ENCODE results near the gene PITRM1. TPM values are rescaled to one million over a fixed set of nuclear protein-coding genes. Genes with fewer than 3 reads are reported as not detected.

The PITRM1 gene
- total RNA-seq, 1 experiment from 2014 or later: 40.7 TPM

GRCh38 chr10:3196482-3196881 is 23.9 kb upstream of the PITRM1 start:
- Mint-ChIP-seq H3K36me3 (no peaks in the 10 kb centered on the region), H3K4me3 (no peak overlapping the region), H3K27ac (no peak overlapping the region), H3K4me1 (peaks cover 15% of the 10 kb centered on the region), H3K9me3 (no peaks in the 10 kb centered on the region), H3K27me3 (ENCODE audit: low read depth) (peaks cover 11% of the 10 kb centered on the region)
- DNase-seq (ENCODE audit: low spot score) (no peak), ATAC-seq (no peak)
- CTCF ChIA-PET: interaction anchor here (2.3 kb wide), 1 partner anchor 23 kb away, joined by 7 read pairs; the partner anchor contains the start of gene PITRM1
- POLR2A ChIA-PET: no interaction called here
- TF ChIP-seq HMGA2 (CRISPR knock-in tag; IDR thresholded peaks at IDR 0.05): no peak
- TF ChIP-seq, protein P1, sequence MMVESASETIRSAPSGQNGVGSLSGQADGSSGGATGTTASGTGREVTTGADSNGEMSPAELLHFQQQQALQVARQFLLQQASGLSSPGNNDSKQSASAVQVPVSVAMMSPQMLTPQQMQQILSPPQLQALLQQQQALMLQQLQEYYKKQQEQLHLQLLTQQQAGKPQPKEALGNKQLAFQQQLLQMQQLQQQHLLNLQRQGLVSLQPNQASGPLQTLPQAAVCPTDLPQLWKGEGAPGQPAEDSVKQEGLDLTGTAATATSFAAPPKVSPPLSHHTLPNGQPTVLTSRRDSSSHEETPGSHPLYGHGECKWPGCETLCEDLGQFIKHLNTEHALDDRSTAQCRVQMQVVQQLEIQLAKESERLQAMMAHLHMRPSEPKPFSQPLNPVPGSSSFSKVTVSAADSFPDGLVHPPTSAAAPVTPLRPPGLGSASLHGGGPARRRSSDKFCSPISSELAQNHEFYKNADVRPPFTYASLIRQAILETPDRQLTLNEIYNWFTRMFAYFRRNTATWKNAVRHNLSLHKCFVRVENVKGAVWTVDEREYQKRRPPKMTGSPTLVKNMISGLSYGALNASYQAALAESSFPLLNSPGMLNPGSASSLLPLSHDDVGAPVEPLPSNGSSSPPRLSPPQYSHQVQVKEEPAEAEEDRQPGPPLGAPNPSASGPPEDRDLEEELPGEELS (CRISPR knock-in tag; IDR thresholded peaks at IDR 0.05): no peak
- TF ChIP-seq SMAD3 (CRISPR knock-in tag; IDR thresholded peaks at IDR 0.05; ENCODE audit: borderline replicate concordance): no peak
- TF ChIP-seq FOXP1 (CRISPR knock-in tag; IDR thresholded peaks at IDR 0.05; ENCODE audit: borderline replicate concordance): no peak

DNA sequence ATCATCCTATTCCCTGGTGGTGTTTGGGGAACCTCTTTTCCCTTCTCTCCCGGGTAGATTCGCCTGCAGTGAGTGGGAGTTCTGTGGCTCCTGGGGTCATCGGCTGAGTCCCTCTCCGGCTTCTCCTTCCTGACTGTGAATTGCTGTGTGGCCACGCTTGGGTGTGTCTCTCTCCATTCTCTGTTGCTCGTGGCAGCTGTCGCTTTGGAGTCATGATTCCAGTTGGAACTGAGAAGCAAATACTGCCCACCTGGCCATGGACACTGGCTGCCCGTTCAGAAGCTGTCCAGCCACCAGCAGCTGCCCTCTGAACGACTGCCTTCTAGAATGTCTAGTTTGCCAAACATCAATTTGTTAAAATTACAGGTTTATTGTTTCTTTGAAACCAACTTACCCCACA is 23.1 kb upstream of the PITRM1 start:
- TF ChIP-seq TP53 (CRISPR knock-in tag; IDR thresholded peaks at IDR 0.05): no peak
- TF ChIP-seq, protein P2, sequence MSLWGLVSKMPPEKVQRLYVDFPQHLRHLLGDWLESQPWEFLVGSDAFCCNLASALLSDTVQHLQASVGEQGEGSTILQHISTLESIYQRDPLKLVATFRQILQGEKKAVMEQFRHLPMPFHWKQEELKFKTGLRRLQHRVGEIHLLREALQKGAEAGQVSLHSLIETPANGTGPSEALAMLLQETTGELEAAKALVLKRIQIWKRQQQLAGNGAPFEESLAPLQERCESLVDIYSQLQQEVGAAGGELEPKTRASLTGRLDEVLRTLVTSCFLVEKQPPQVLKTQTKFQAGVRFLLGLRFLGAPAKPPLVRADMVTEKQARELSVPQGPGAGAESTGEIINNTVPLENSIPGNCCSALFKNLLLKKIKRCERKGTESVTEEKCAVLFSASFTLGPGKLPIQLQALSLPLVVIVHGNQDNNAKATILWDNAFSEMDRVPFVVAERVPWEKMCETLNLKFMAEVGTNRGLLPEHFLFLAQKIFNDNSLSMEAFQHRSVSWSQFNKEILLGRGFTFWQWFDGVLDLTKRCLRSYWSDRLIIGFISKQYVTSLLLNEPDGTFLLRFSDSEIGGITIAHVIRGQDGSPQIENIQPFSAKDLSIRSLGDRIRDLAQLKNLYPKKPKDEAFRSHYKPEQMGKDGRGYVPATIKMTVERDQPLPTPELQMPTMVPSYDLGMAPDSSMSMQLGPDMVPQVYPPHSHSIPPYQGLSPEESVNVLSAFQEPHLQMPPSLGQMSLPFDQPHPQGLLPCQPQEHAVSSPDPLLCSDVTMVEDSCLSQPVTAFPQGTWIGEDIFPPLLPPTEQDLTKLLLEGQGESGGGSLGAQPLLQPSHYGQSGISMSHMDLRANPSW (CRISPR knock-in tag; conservative IDR thresholded peaks at IDR 0.05; ENCODE audit: low read depth): no peak
- no peak for TF ChIP-seq ZNF425 (CRISPR knock-in tag; conservative IDR thresholded peaks at IDR 0.05)
- TF ChIP-seq ZNF263 (CRISPR knock-in tag; IDR thresholded peaks at IDR 0.05; ENCODE audit: low read depth): no peak
- no peak for TF ChIP-seq ZNF671 (CRISPR knock-in tag; IDR thresholded peaks at IDR 0.05)
- TF ChIP-seq ZNF219 (CRISPR knock-in tag; IDR thresholded peaks at IDR 0.05; ENCODE audit: borderline replicate concordance): no peak
- TF ChIP-seq ZNF121 (CRISPR knock-in tag; IDR thresholded peaks at IDR 0.05): no peak
- no peak for TF ChIP-seq CREM (CRISPR knock-in tag; IDR thresholded peaks at IDR 0.05)
- TF ChIP-seq, protein P3, sequence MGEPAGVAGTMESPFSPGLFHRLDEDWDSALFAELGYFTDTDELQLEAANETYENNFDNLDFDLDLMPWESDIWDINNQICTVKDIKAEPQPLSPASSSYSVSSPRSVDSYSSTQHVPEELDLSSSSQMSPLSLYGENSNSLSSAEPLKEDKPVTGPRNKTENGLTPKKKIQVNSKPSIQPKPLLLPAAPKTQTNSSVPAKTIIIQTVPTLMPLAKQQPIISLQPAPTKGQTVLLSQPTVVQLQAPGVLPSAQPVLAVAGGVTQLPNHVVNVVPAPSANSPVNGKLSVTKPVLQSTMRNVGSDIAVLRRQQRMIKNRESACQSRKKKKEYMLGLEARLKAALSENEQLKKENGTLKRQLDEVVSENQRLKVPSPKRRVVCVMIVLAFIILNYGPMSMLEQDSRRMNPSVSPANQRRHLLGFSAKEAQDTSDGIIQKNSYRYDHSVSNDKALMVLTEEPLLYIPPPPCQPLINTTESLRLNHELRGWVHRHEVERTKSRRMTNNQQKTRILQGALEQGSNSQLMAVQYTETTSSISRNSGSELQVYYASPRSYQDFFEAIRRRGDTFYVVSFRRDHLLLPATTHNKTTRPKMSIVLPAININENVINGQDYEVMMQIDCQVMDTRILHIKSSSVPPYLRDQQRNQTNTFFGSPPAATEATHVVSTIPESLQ (CRISPR knock-in tag; IDR thresholded peaks at IDR 0.05): no peak
- no peak for TF ChIP-seq ZNF396 (CRISPR knock-in tag; IDR thresholded peaks at IDR 0.05; ENCODE audit: borderline replicate concordance)
- TF ChIP-seq RELA (CRISPR knock-in tag; IDR thresholded peaks at IDR 0.05; ENCODE audit: borderline replicate concordance): no peak
- TF ChIP-seq TCF7 (CRISPR knock-in tag; IDR thresholded peaks at IDR 0.05; ENCODE audit: low read depth): no peak
- no peak for TF ChIP-seq ETV6 (CRISPR knock-in tag; IDR thresholded peaks at IDR 0.05)
- CTCF ChIA-PET: interaction anchor here (1.4 kb wide), 1 partner anchor 23 kb away, joined by 3 read pairs; the partner anchor contains the start of gene PITRM1
- POLR2A ChIA-PET: no interaction called here
- DNase-seq (ENCODE audit: low spot score): no peak
- ATAC-seq: no peak
- H3K4me1 Mint-ChIP-seq: peaks cover 13% of the 10 kb centered on the region
- peaks cover 11% of the 10 kb centered on the region for H3K27me3 Mint-ChIP-seq (ENCODE audit: low read depth)
- no peaks in the 10 kb centered on the region for H3K36me3 Mint-ChIP-seq
- H3K4me3 Mint-ChIP-seq: no peak overlapping the region
- H3K9me3 Mint-ChIP-seq: no peaks in the 10 kb centered on the region
- no peak overlapping the region for H3K27ac Mint-ChIP-seq
